ENCODE measurements around the gene PCDHGB7.

PCDHGB7 gene

GRCh38 chr5:141437221-141437620 is 19.7 kb downstream of the PCDHGB7 start:
- no peak for DNase-seq (ENCODE audit: low read depth)
- TF ChIP-seq CTCF (IDR thresholded peaks at IDR 0.05; ENCODE audit: control insufficient read depth, extremely low read depth, insufficient read depth): no peak
- H3K4me3 ChIP-seq (ENCODE audit: low read depth, low read length): no peak overlapping the region

GRCh38 chr5:141439411-141440141 is 22.1 kb downstream of the PCDHGB7 start:
- no peak for DNase-seq (ENCODE audit: low read depth)
- TF ChIP-seq CTCF (IDR thresholded peaks at IDR 0.05; ENCODE audit: control insufficient read depth, extremely low read depth, insufficient read depth): no peak
- H3K4me3 ChIP-seq (ENCODE audit: low read depth, low read length): no peak overlapping the region

- no peak for DNase-seq (ENCODE audit: low read depth)
- no peak overlapping the region for H3K4me3 ChIP-seq (ENCODE audit: low read depth, low read length)
- TF ChIP-seq CTCF (IDR thresholded peaks at IDR 0.05; ENCODE audit: control insufficient read depth, extremely low read depth, insufficient read depth): no peak
Measured at GRCh38 chr5:141440341-141440740, 22.9 kb downstream of the PCDHGB7 start.

- no peak for DNase-seq (ENCODE audit: low read depth)
- no peak overlapping the region for H3K4me3 ChIP-seq (ENCODE audit: low read depth, low read length)
- TF ChIP-seq CTCF (IDR thresholded peaks at IDR 0.05; ENCODE audit: control insufficient read depth, extremely low read depth, insufficient read depth): no peak
Measured at GRCh38 chr5:141441571-141442170, 24.2 kb downstream of the PCDHGB7 start.

GRCh38 chr5:141465351-141465750 is 47.9 kb downstream of the PCDHGB7 start:
- no peak overlapping the region for H3K4me3 ChIP-seq (ENCODE audit: low read depth, low read length)
- no peak for DNase-seq (ENCODE audit: low read depth)
- no peak for TF ChIP-seq CTCF (IDR thresholded peaks at IDR 0.05; ENCODE audit: control insufficient read depth, extremely low read depth, insufficient read depth)

All from LNCaP clone FGC (cell line).